ENCODE results near the gene AHNAK. TPM values are rescaled to one million over a fixed set of nuclear protein-coding genes. Genes with fewer than 3 reads are reported as not detected.
"Not testable (repeated sequence)": the region's sequence is repeated elsewhere in the genome, so short reads cannot be mapped to it uniquely, and the experiment has no call there.

The AHNAK gene
- total and polyA plus RNA-seq, 2 donors (not counting 3 experiments of a cell fraction or from before 2014, with no cell fraction given): 35.2 to 436 TPM

DNA sequence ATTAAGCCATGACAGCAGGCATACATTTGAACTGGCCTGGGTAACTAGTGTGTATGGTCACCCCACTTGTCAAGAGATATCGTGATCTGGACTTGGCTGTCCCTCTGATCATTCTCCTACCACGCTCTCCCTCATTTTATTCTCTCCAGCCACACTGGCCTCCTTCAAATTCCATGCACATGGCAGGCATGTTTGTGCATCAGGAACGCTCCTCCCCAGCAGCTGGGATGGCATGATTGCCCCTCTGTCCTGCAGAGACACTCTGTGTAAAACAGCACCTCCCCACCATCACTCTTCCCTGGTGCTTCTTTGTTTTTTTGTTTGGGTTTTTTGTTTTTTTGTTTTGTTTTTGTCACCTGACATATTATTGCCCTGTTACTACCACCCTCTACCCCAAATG, 159.2 kb downstream of the AHNAK start:
- no TSS peak for BruUV-seq (replicated peaks)
- dilution Hi-C loops (cut with MboI; ENCODE audit: extremely low pct_ligation_motif_present, low sequenced_read_pairs) (no loop called here), intact Hi-C loops (cut with micrococcal nuclease) (no loop called here)

DNA sequence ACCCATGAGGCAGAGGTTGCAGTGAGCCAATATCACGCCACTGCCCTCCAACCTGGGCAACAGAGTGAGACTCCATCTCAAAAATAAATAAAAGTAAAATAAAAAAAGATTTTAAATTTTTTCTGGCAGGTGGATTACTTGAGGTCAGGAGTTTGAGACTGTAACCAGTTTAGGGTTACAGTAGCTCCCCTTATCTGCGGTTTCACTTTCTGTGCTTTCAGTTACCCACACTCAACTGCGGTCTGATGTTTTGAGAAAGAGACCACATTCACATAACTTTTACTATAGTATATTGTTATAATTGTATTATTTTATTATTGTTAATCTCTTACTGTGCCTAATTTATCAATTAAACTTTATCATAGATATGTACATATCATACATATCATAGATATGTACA, 160.5 kb downstream of the AHNAK start:
- dilution Hi-C loops (cut with MboI; ENCODE audit: extremely low pct_ligation_motif_present, low sequenced_read_pairs); intact Hi-C loops (cut with micrococcal nuclease): not testable (repeated sequence)

More for the DNA sequence above, 159.2 kb downstream of the AHNAK start:
- H3K9me3 ChIP-seq (replicated peaks; ENCODE audit: control insufficient read depth, insufficient read depth, low read length): no peaks in the 10 kb centered on the region
- DNase-seq (ENCODE audit: low read depth, low spot score): no peak
- TF ChIP-seq JUN (IDR thresholded peaks at IDR 0.05; ENCODE audit: borderline replicate concordance, insufficient read depth, insufficient read length, low read depth): no peak
- TF ChIP-seq, protein P1, sequence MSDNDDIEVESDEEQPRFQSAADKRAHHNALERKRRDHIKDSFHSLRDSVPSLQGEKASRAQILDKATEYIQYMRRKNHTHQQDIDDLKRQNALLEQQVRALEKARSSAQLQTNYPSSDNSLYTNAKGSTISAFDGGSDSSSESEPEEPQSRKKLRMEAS (IDR thresholded peaks at IDR 0.05; ENCODE audit: insufficient read depth, insufficient read length): no peak
- TF ChIP-seq GATA2 (IDR thresholded peaks at IDR 0.05; ENCODE audit: insufficient read depth, insufficient read length, low read depth, low read length): no peak
- no peak for TF ChIP-seq POLR2AphosphoS5 (IDR thresholded peaks at IDR 0.05; ENCODE audit: insufficient read depth, low read depth, low read length)
- no peak for TF ChIP-seq FOS (IDR thresholded peaks at IDR 0.05; ENCODE audit: borderline replicate concordance, insufficient read depth, low read length)
- no peak for TF ChIP-seq EZH2 (IDR thresholded peaks at IDR 0.05; ENCODE audit: borderline replicate concordance, low read depth, low read length, severe bottlenecking)
- no peak for TF ChIP-seq POLR2A (IDR thresholded peaks at IDR 0.05; ENCODE audit: low read depth, low read length)
- TF ChIP-seq MYC (IDR thresholded peaks at IDR 0.05; ENCODE audit: low read depth, low read length): no peak
- TF ChIP-seq, protein P2, sequence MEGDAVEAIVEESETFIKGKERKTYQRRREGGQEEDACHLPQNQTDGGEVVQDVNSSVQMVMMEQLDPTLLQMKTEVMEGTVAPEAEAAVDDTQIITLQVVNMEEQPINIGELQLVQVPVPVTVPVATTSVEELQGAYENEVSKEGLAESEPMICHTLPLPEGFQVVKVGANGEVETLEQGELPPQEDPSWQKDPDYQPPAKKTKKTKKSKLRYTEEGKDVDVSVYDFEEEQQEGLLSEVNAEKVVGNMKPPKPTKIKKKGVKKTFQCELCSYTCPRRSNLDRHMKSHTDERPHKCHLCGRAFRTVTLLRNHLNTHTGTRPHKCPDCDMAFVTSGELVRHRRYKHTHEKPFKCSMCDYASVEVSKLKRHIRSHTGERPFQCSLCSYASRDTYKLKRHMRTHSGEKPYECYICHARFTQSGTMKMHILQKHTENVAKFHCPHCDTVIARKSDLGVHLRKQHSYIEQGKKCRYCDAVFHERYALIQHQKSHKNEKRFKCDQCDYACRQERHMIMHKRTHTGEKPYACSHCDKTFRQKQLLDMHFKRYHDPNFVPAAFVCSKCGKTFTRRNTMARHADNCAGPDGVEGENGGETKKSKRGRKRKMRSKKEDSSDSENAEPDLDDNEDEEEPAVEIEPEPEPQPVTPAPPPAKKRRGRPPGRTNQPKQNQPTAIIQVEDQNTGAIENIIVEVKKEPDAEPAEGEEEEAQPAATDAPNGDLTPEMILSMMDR (IDR thresholded peaks at IDR 0.05; ENCODE audit: extremely low read depth in 1 of 2, insufficient read depth in 1 of 2, low read depth in 1 of 2, low read length in 2 of 2): no peak
- no peak overlapping the region for H3K4me3 ChIP-seq (replicated peaks in 1 of 3; ENCODE audit: insufficient read depth in 1 of 3, low read depth in 1 of 3, low read length in 3 of 3)
- H3K4me1 ChIP-seq (ENCODE audit: control insufficient read depth, extremely low read depth, insufficient read depth, low read length): no peaks in the 10 kb centered on the region
- no peaks in the 10 kb centered on the region for H3K36me3 ChIP-seq (ENCODE audit: control insufficient read depth in 2 of 2, extremely low read depth in 1 of 2, insufficient read depth in 2 of 2, low read length in 2 of 2)
- H3K9ac ChIP-seq (replicated peaks; ENCODE audit: extremely low read depth, insufficient read depth, low read length): no peak overlapping the region
- no peaks in the 10 kb centered on the region for H4K20me1 ChIP-seq (replicated peaks; ENCODE audit: control insufficient read depth, extremely low read depth, insufficient read depth, low read length)
- H2AFZ ChIP-seq (ENCODE audit: low read depth, low read length): no peak overlapping the region
- ChIA-PET CTCF (interaction anchor here (0.9 to 2.3 kb wide), 2 partner anchors 7 to 37 kb away, joined by 3 to 7 read pairs; no protein-coding TSS in a partner anchor), POLR2A (no interaction called here)
- no peak overlapping the region for H3K27ac ChIP-seq (ENCODE audit: insufficient read depth, low read depth, low read length)
- H3K9me1 ChIP-seq (replicated peaks; ENCODE audit: control insufficient read depth, extremely low read depth, insufficient read depth, low read length): no peaks in the 10 kb centered on the region
- FAIRE-seq: no peak
- H3K27me3 ChIP-seq (ENCODE audit: control insufficient read depth in 2 of 2, insufficient read depth in 2 of 2, low read length in 2 of 2): no peaks in the 10 kb centered on the region
- H3K4me2 ChIP-seq (ENCODE audit: insufficient read depth, low read length): no peak overlapping the region
- H3K79me2 ChIP-seq (ENCODE audit: control insufficient read depth, insufficient read depth, low read length): no peaks in the 10 kb centered on the region

More for the DNA sequence above, 160.5 kb downstream of the AHNAK start:
- H3K9me1 ChIP-seq (replicated peaks; ENCODE audit: control insufficient read depth, extremely low read depth, insufficient read depth, low read length); H3K79me2 ChIP-seq (ENCODE audit: control insufficient read depth, insufficient read depth, low read length); H3K27me3 ChIP-seq (ENCODE audit: control insufficient read depth in 2 of 2, insufficient read depth in 2 of 2, low read length in 2 of 2); POLR2A ChIA-PET; FAIRE-seq; BruUV-seq (replicated peaks); H4K20me1 ChIP-seq (replicated peaks; ENCODE audit: control insufficient read depth, extremely low read depth, insufficient read depth, low read length); H3K9me3 ChIP-seq (replicated peaks; ENCODE audit: control insufficient read depth, insufficient read depth, low read length); H3K9ac ChIP-seq (replicated peaks; ENCODE audit: extremely low read depth, insufficient read depth, low read length); H3K27ac ChIP-seq (ENCODE audit: insufficient read depth, low read depth, low read length); H3K4me1 ChIP-seq (ENCODE audit: control insufficient read depth, extremely low read depth, insufficient read depth, low read length); H3K4me3 ChIP-seq (replicated peaks in 1 of 3; ENCODE audit: insufficient read depth in 1 of 3, low read depth in 1 of 3, low read length in 3 of 3); H3K36me3 ChIP-seq (ENCODE audit: control insufficient read depth in 2 of 2, extremely low read depth in 1 of 2, insufficient read depth in 2 of 2, low read length in 2 of 2); DNase-seq (ENCODE audit: low read depth, low spot score); CTCF ChIA-PET; H3K4me2 ChIP-seq (ENCODE audit: insufficient read depth, low read length); H2AFZ ChIP-seq (ENCODE audit: low read depth, low read length): not testable (repeated sequence)
